Renal cortical epithelial cell (primary cell): Measurements from ENCODE around the gene PPP1R7. TPM values are rescaled to one million over a fixed set of nuclear protein-coding genes. Genes with fewer than 3 reads are reported as not detected.

Experiments
- DNase-seq: peaks from one replicate; pipeline ENCODE4 v3.0.0-alpha.2; 2011; ENCODE audit warnings: low read depth
- total RNA-seq: library from RNA; depleted of rRNA; stranded (reverse); fragments of >200 nt; gene quantifications from 2 replicates; pipeline ENCODE4 v1.2.3, GENCODE V29; 2014

The PPP1R7 gene
- total RNA-seq, 1 donor from 2014 or later, result 46.6 TPM

- no peak for DNase-seq
Measured at GRCh38 chr2:241168366-241168765, 18.1 kb downstream of the PPP1R7 start.

GRCh38 chr2:241173557-241173956 lies 23.3 kb downstream of the PPP1R7 start:
- DNase-seq, result no peak

- no peak for DNase-seq
Measured at GRCh38 chr2:241177526-241178334, 27.5 kb downstream of the PPP1R7 start.

DNA sequence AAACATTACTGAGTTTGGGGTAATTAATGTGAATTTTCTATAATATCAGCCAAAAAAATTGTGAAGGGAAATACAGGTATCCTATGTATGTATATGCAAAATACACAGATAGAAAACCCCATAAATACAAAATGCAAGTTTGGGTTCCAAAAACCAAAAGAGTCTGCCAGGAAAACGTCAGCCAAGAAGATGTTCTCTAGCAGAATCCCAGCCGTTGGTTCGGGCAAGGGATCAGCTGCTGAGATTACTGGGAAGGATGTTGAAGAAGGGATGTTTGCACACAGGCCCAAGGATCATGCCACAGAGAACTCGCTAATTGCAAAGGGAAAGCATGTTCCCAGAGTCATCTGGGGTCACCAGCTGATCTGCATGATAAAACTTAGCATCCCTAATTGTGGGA lies 28.7 kb downstream of the PPP1R7 start:
- no peak for DNase-seq

DNA sequence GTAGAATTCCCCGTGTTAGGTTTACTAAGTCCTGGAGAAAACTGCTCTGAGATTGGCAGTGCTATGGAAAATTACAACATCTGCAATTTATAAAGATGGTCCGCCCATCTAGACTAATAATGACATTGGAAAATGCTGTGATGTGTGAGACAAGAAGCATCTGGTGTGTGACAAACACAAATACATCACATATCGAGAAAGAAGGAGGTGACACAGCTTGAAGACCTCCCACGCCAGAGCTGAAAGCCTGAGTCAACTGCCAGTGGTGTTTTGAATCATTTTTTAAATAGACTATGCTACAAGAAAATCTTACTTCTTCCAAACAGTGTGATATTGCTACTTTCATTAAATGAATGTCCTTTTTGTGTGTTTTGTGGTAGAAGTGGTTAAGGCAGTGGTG lies 29.6 kb downstream of the PPP1R7 start:
- DNase-seq, result no peak

- DNase-seq, result no peak
Measured at GRCh38 chr2:241180495-241180894, 30.2 kb downstream of the PPP1R7 start.

- DNase-seq, result no peak
Measured at GRCh38 chr2:241182126-241182525, 31.9 kb downstream of the PPP1R7 start.

- DNase-seq, result no peak
Measured at GRCh38 chr2:241182531-241183133, 32.4 kb downstream of the PPP1R7 start.

GRCh38 chr2:241183221-241183620 lies 33.0 kb downstream of the PPP1R7 start:
- DNase-seq, result no peak

DNA sequence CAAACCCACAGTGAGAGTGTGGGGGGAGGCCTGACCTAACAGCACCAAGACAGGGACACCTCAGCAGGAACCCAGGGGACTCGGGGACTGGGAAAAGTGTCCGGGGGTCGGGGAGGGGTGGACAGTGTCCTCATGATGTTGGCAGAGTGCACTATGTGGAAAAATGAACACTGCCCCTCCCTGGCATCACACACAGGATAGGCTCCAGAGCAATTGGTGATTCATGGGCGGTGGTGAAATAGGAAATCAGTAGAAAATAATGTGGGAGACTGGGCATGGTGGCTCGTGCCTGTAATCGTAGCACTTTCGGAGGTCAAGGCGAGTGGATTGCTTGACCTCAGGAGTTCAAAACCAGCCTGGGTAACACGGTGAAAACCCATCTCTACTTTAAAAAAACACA lies 34.6 kb downstream of the PPP1R7 start:
- no peak for DNase-seq

DNA sequence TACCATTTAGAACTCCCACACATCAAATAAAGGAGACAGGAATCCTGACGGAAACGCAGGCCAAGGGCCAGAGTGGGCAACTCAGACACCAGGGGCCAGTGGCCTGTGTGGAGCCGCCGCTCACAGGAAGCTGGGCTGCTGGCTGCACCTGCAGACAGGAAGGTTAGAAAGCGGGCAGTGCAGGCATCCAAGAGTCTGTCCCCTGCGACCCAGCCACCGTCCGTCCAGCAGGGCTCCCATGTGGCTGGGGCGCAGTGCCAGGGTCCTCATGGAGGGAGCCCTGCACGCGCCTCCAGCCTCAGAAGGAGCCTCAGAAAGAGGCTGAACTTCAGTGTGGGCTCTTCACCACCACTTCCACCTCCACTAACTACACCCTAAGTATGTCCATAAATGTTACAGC lies 35.7 kb downstream of the PPP1R7 start:
- no peak for DNase-seq

- DNase-seq, result no peak
Measured at GRCh38 chr2:241187101-241187917, 37.0 kb downstream of the PPP1R7 start.

DNA sequence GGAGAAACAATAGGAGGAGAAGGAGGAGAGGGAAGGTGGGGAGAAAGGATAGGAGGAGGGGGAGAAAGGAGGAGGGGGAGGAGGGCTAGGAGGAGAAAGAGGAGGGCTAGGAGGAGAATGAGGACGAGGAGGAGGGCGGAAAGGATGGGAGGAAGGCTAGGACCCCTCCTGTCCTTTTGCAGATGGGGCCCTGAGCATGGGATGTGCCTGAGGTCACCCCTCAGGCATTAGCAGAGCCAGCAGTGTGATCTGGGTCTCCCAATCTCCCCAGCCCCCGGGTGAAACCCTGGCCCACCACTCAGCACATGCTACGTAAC lies 37.6 kb downstream of the PPP1R7 start:
- DNase-seq, result no peak

DNA sequence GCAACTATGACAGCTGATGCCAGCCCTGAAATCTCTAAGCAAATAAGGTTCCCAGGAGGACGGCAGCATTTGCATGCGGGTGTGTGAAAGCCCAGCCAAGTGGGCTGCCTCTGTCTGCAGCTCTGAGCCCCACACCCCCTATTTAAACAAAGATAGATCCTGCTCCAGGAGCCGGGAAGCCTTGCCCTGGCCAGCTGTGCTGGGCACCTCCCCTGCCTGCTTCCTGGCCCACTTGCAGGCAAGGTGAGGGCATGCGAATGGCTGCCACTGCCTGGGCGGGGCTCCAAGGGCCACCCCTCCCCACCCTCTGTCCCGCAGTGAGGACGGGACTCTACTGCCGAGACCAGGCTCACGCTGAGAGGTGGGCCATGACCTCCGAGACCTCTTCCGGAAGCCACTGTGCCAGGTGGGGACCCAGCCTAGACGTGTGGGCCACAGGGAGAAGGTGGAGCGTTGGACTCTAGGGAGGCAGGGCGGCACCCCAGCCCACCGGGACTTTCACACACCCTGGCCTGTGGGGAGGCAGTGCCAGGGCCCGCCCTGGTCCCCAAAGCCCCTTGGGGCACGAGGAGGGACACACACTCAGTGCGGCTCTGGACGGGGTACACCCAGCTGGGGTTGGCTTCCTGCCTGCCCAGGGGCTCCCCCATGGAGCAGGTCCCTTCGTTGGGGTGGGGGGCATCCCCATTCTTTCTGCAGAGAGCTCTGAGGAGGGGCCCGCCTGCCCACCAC lies 38.3 kb downstream of the PPP1R7 start, which contains the start of gene ANO7:
Gene ANO7 (plus strand): TSS at position 317 of the 732 bp plus-strand sequence. CDS start 1,387 bp downstream, outside the sequence.
- no peak for DNase-seq

DNA sequence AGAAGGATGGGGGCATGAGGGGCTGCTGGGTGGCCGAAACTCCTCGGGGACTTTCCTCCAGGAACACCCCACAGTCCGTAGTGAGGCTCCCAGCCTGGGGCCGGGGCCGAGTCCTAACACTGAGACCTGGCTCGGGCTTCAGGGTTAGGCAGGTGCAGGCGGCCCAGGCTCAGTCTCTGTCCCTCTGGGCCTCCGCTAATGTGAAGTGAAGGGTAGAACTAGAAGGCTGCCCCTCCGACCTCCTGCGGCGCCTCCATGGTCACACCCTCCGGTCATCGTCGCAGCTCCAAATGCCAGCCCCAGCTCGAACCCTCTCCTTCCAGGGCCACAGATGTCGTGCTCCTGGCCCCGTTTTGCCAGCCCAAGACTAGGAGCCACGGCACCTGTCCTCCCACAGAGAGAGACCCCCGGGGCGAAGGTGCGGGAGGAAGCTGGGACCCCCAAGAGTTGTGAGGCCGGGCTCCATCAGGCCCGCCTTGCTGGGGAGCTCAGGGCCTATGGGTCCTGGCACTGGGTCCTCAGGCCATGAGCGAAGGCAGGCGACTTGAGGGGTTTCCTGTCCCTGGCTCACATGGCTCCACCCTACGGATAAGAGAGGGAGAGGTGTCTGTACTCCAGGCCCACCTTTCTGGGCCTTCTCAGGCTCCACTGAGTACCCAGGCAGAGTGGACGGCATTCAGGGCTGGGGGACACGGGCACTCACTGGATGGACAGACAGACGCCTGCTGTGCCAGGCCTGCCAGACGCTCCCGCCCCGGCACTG lies 39.0 kb downstream of the PPP1R7 start:
- no peak for DNase-seq

DNA sequence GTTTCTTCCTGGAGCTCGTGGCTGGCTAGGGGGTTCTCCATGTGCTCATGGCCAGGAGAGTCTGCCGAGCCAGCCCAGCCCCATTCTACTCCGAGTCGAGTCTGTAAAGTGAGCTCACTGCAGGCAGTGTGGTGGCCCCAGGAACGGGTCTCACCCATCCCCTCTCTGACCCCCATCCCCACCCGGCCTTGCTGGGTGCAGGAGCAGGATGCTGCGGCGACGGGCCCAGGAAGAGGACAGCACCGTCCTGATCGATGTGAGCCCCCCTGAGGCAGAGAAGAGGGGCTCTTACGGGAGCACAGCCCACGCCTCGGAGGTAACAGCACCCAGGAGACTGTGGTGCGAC lies 39.6 kb downstream of the PPP1R7 start:
- DNase-seq, result no peak

DNA sequence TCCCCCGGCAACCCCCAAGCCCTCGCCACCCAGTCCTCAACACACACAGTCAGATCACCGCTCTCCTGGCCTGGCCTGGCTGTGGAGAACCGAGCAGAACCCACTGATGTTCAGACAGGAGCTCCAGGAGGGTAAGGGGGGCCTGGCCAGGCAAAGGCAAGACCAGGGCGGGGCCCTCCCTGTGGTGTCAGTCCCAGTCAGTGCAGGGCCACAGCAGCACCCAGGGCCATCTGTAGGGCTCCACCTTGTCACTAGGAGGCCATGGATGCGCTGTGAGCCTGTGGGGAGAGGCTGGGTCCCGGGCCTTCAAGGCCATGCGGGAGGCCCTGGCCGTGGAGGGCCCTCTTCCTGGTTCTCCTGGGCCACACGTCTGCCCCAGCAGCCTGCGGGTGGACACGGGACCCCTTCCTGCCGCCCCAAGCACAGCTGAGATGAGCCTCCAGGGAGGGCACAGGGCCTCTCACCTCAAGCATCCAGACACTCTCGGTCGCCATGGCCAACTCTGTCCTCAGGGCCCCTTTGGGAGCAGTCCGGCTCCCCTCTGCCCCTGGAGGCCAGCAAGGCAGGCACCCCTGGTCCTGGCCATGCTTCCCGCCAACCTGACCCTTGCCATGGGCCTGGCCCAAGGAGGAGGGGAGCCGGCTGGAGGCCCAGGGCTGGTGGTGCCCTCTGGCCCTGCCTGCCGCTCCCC lies 40.2 kb downstream of the PPP1R7 start:
- no peak for DNase-seq

- DNase-seq, result no peak
Measured at GRCh38 chr2:241191081-241191480, 40.8 kb downstream of the PPP1R7 start.

DNA sequence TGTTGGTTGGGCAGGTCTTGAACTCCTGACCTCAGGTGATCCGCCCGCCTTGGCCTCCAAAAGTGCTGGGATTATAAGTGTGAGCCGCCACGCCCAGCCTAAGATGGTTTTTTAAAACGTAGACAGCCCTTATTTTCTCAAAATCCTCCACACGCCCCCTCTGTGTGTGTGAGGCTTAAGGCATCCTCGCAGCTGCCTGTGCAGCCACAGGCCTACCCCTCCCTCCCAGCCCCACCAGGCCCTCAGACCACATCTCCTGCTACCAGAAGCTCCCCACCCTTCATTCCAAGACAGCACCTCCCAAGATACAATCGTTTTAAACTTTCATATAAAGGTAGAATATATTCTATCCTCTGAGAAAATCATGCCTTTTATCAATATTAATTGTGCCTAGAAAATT lies 43.0 kb downstream of the PPP1R7 start:
- DNase-seq, result no peak

GRCh38 chr2:241194811-241195210 lies 44.5 kb downstream of the PPP1R7 start:
- DNase-seq, result no peak
